ENCODE measurements around the gene TMEM164. TPM values are rescaled to one million over a fixed set of nuclear protein-coding genes. Genes with fewer than 3 reads are reported as not detected.

Gene TMEM164
- total RNA-seq, 1 donor from 2014 or later: 17.6 TPM

DNA sequence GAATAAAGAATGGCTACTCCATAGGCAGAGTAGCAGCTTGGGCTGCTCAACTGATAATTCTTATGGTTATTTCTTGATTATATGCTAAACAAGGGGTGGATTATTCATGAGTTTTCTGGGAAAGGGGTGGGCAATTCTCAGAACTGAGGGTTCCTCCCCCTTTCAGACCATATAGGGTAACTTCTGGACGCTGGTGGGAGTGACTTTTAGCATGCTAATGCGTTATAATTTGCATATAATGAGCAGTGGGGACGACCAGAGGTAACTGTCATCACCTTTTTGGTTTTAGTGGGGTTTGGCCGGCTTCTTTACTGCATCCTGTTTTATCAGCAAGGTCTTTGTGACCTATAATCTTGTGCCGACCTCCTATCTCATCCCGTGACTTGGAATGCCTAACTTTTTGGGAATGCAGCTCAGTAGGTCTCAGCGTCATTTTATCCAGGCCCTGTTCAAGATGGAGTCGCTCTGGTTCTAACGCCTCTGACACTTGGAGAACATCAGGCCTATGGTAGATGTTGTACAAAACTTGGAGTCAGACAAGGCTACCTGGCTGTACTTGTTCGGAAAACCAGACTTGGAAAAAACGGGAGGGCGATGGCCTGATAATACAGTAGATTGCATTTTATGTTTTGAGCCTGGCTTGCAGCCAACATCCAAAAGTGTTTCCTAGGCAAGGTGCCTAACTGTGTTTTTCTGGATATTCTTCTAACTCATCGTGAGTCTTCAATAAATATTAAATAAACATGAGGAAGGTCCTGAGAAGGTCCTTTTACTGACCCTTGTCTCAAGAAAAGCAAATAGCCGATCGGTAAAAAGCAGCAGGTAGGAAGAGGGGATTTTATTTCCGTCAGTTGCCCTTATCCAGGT is 1.8 kb upstream of the TMEM164 start:
- no peak overlapping the region for H3K4me2 ChIP-seq (ENCODE audit: low read length)
- FAIRE-seq: peak; percentile 95
- H3K4me1 Mint-ChIP-seq (ENCODE audit: low read depth, unreplicated experiment): peaks cover 4% of the 10 kb centered on the region

GRCh38 chrX:110001740-110002299 is 1.1 kb upstream of the TMEM164 start:
- H3K4me3 Mint-ChIP-seq (ENCODE audit: unreplicated experiment): peak overlapping the region; percentile 82
- Histone ChIP-seq H3K9me3 (ENCODE audit: insufficient read depth, low read depth, low read length) (no peaks in the 10 kb centered on the region), H3K4me1 (ENCODE audit: insufficient read depth, low read length) (peaks cover 5% of the 10 kb centered on the region), H4K20me1 (ENCODE audit: insufficient read depth, low read length) (no peaks in the 10 kb centered on the region), H3K79me2 (ENCODE audit: insufficient read depth, low read length) (no peaks in the 10 kb centered on the region), H3K27ac (ENCODE audit: low read depth, low read length) (no peak overlapping the region), H3K27me3 (ENCODE audit: insufficient read depth, low read length) (no peaks in the 10 kb centered on the region), H3K4me2 (ENCODE audit: low read length) (peak overlapping the region; percentile 82), H3K9ac (ENCODE audit: low read length) (peak overlapping the region; percentile 83), H3K4me3 (ENCODE audit: insufficient read depth, low read depth, low read length) (peak overlapping the region; percentile 57), H3K36me3 (ENCODE audit: insufficient read depth, low read length) (no peaks in the 10 kb centered on the region), H2AFZ (ENCODE audit: low read depth, low read length) (peak overlapping the region; percentile 73)
- no peak for DNase-seq (ENCODE audit: low read depth)
- H3K36me3 Mint-ChIP-seq (ENCODE audit: low read depth, unreplicated experiment): no peaks in the 10 kb centered on the region
- H3K4me1 Mint-ChIP-seq (ENCODE audit: low read depth, unreplicated experiment): peaks cover 10% of the 10 kb centered on the region
- FAIRE-seq: no peak
- peaks cover 3% of the 10 kb centered on the region for H3K27me3 Mint-ChIP-seq (ENCODE audit: low read depth, unreplicated experiment)
- no peaks in the 10 kb centered on the region for H3K9me3 Mint-ChIP-seq (ENCODE audit: unreplicated experiment)
- TF ChIP-seq, protein P1, sequence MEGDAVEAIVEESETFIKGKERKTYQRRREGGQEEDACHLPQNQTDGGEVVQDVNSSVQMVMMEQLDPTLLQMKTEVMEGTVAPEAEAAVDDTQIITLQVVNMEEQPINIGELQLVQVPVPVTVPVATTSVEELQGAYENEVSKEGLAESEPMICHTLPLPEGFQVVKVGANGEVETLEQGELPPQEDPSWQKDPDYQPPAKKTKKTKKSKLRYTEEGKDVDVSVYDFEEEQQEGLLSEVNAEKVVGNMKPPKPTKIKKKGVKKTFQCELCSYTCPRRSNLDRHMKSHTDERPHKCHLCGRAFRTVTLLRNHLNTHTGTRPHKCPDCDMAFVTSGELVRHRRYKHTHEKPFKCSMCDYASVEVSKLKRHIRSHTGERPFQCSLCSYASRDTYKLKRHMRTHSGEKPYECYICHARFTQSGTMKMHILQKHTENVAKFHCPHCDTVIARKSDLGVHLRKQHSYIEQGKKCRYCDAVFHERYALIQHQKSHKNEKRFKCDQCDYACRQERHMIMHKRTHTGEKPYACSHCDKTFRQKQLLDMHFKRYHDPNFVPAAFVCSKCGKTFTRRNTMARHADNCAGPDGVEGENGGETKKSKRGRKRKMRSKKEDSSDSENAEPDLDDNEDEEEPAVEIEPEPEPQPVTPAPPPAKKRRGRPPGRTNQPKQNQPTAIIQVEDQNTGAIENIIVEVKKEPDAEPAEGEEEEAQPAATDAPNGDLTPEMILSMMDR (IDR thresholded peaks at IDR 0.05; ENCODE audit: insufficient read depth, low read depth, low read length): no peak
- no peak for TF ChIP-seq EZH2 (IDR thresholded peaks at IDR 0.05; ENCODE audit: insufficient read depth, low read length)
- H3K27ac Mint-ChIP-seq (ENCODE audit: unreplicated experiment): no peak overlapping the region

More for the DNA sequence above, 1.8 kb upstream of the TMEM164 start:
- Histone ChIP-seq H3K27ac (ENCODE audit: low read depth, low read length) (no peak overlapping the region), H3K36me3 (ENCODE audit: insufficient read depth, low read length) (no peaks in the 10 kb centered on the region), H3K4me1 (ENCODE audit: insufficient read depth, low read length) (peaks cover 5% of the 10 kb centered on the region), H3K27me3 (ENCODE audit: insufficient read depth, low read length) (no peaks in the 10 kb centered on the region), H3K9ac (ENCODE audit: low read length) (no peak overlapping the region), H3K9me3 (ENCODE audit: insufficient read depth, low read depth, low read length) (no peaks in the 10 kb centered on the region), H2AFZ (ENCODE audit: low read depth, low read length) (no peak overlapping the region), H3K79me2 (ENCODE audit: insufficient read depth, low read length) (no peaks in the 10 kb centered on the region), H3K4me3 (ENCODE audit: insufficient read depth, low read depth, low read length) (no peak overlapping the region), H4K20me1 (ENCODE audit: insufficient read depth, low read length) (no peaks in the 10 kb centered on the region)
- Mint-ChIP-seq H3K36me3 (ENCODE audit: low read depth, unreplicated experiment) (no peaks in the 10 kb centered on the region), H3K4me3 (ENCODE audit: unreplicated experiment) (no peak overlapping the region), H3K27ac (ENCODE audit: unreplicated experiment) (no peak overlapping the region), H3K27me3 (ENCODE audit: low read depth, unreplicated experiment) (peaks cover 3% of the 10 kb centered on the region), H3K9me3 (ENCODE audit: unreplicated experiment) (no peaks in the 10 kb centered on the region)
- no peak for DNase-seq (ENCODE audit: low read depth)
- TF ChIP-seq EZH2 (IDR thresholded peaks at IDR 0.05; ENCODE audit: insufficient read depth, low read length): no peak
- TF ChIP-seq, protein P1 (IDR thresholded peaks at IDR 0.05; ENCODE audit: insufficient read depth, low read depth, low read length): no peak
